HCT116 (cell line): ENCODE data around the gene GOLIM4. TPM values are rescaled to one million over a fixed set of nuclear protein-coding genes. Genes with fewer than 3 reads are reported as not detected.

Experiments used
- ATAC-seq: fragments of 200-7000 bp; cut with Tn5 transposase; 2 replicates; pipeline ENCODE4 v1.9.1; 2020; ENCODE audit warnings: mild to moderate bottlenecking, moderate library complexity
- BruUV-seq: library from RNA; stranded (reverse); fragments of 400-500 nt; replicated peaks from 2 replicates; lab custom pipeline; 2021; lab: Mats Ljungman, UMichigan
- CTCF ChIA-PET: fragments of 300-600 bp; sonication (Branson Sonifier 250); formaldehyde crosslinking; loops from one replicate; lab custom pipeline; 2021; ENCODE audit warnings: antibody characterized with exemption; lab: Charles Lee
- POLR2A ChIA-PET: fragments of 300-600, 350-600 bp; sonication (Branson Sonifier 250); formaldehyde crosslinking; loops from one replicate; lab custom pipeline; 2021; ENCODE audit warnings: antibody characterized with exemption; lab: Charles Lee
- RAD21 ChIA-PET, 2 experiments: fragments of 300-600 bp; sonication (Branson Sonifier 250); formaldehyde crosslinking; loops; one replicate each; lab custom pipeline; 2023; ENCODE audit warnings: low total read pairs in 2 of 2; ENCODE audit not compliant: uncharacterized antibody in 2 of 2, unreplicated experiment in 2 of 2, low non-redundant PET in 1 of 2; lab: Charles Lee
- DNase-seq: peaks from one replicate; pipeline ENCODE4 v3.0.0-alpha.2; 2010; ENCODE audit warnings: low read depth, low spot score
- H2AFZ ChIP-seq: fragments of 200-600 bp; shearing (Covaris generic), sonication (generic); 2 replicates; pipeline ENCODE4 v1.6.1; 2017; ENCODE audit warnings: low read depth, mixed run types, mixed read lengths, antibody characterized with exemption, low read length; ENCODE audit not compliant: poor library complexity, severe bottlenecking
- H3K27ac ChIP-seq: 2 replicates; pipeline ENCODE4 v1.5.1; 2012; ENCODE audit warnings: low read depth, low read length
- H3K27me3 ChIP-seq: fragments of 200-600 bp; sonication (generic); 2 replicates; pipeline ENCODE4 v1.6.1; 2016; ENCODE audit warnings: mixed run types, low read length, mixed read lengths; ENCODE audit not compliant: insufficient read depth
- H3K36me3 ChIP-seq, 2 experiments: fragments of 200-500 bp in 1 of 2; fragments of 200-600 bp in 1 of 2; sonication (Bioruptor generic) in 1 of 2; sonication (generic) in 1 of 2; 2 replicates each; pipeline versions ENCODE4 v1.5.1 to v1.6.1; 2014 to 2016; ENCODE audit warnings: low read length in 2 of 2, inconsistent platforms in 1 of 2, mixed read lengths in 1 of 2, mixed run types in 1 of 2; ENCODE audit not compliant: insufficient read depth in 2 of 2, control insufficient read depth in 1 of 2
- H3K4me1 ChIP-seq, 2 experiments: fragments of 200-600 bp in 1 of 2; sonication (generic) in 1 of 2; 2 replicates each; pipeline versions ENCODE4 v1.5.1 to v1.6.1; 2012 to 2017; ENCODE audit warnings: low read length in 2 of 2, inconsistent platforms in 1 of 2, mild to moderate bottlenecking in 1 of 2, mixed read lengths in 1 of 2, mixed run types in 1 of 2, moderate library complexity in 1 of 2; ENCODE audit not compliant: insufficient read depth in 2 of 2, control insufficient read depth in 1 of 2
- H3K4me2 ChIP-seq: fragments of 200-600 bp; sonication (generic); 2 replicates; pipeline ENCODE4 v1.6.1; 2017; ENCODE audit warnings: mixed run types, low read length, mixed read lengths
- H3K4me3 ChIP-seq, 2 experiments: fragments of 200-600 bp in 1 of 2; sonication (generic) in 1 of 2; replicated peaks in 1 of 2; 2 replicates each; pipeline ENCODE4 v1.5.1; 2011 to 2016; ENCODE audit warnings: low read length in 2 of 2, control low read depth in 1 of 2, low read depth in 1 of 2, mild to moderate bottlenecking in 1 of 2, mixed read lengths in 1 of 2, mixed run types in 1 of 2
- H3K79me2 ChIP-seq: fragments of 200-600 bp; sonication (generic); 2 replicates; pipeline ENCODE4 v1.6.1; 2017; ENCODE audit warnings: mild to moderate bottlenecking, mixed run types, low read length, moderate library complexity, mixed read lengths; ENCODE audit not compliant: insufficient read depth
- H3K9ac ChIP-seq: fragments of 200-600 bp; sonication (generic); 2 replicates; pipeline ENCODE4 v1.6.1; 2016; ENCODE audit warnings: low read length, mixed read lengths
- H3K9me2 ChIP-seq: fragments of 200-600 bp; sonication (generic), shearing (Covaris generic); 2 replicates; pipeline ENCODE4 v1.6.1; 2017; ENCODE audit warnings: mixed run types, mild to moderate bottlenecking, moderate library complexity; ENCODE audit not compliant: insufficient read depth
- H3K9me3 ChIP-seq, 2 experiments: fragments of 200-500 bp in 1 of 2; fragments of 200-600 bp in 1 of 2; sonication (Bioruptor generic) in 1 of 2; sonication (generic) in 1 of 2; 2 replicates each; pipeline ENCODE4 v1.6.1; 2014 to 2017; ENCODE audit warnings: low read length in 2 of 2, mixed read lengths in 2 of 2, inconsistent platforms in 1 of 2, low read depth in 1 of 2, mild to moderate bottlenecking in 1 of 2, mixed run types in 1 of 2, moderate library complexity in 1 of 2; ENCODE audit not compliant: control insufficient read depth in 1 of 2, insufficient read depth in 1 of 2
- H4K20me1 ChIP-seq: fragments of 200-600 bp; sonication (generic), shearing (Covaris generic); 2 replicates; pipeline ENCODE4 v1.6.1; 2017; ENCODE audit warnings: mixed run types, mild to moderate bottlenecking, moderate library complexity; ENCODE audit not compliant: insufficient read depth
- CBX3 ChIP-seq: IDR thresholded peaks from 2 replicates; pipeline ENCODE4 v1.6.1; 2012; ENCODE audit warnings: low read depth
- CTCF ChIP-seq, 3 experiments: fragments of 200-600 bp in 1 of 3; sonication (generic) in 1 of 3; IDR thresholded peaks in 2 of 3; conservative IDR thresholded peaks in 1 of 3; 2 replicates each; pipeline ENCODE4 v1.5.1; 2012 to 2017; ENCODE audit warnings: low read depth in 2 of 3, low read length in 2 of 3, antibody characterized with exemption in 1 of 3, borderline replicate concordance in 1 of 3, control low read depth in 1 of 3, mild to moderate bottlenecking in 1 of 3, mixed read lengths in 1 of 3, mixed run types in 1 of 3, moderate library complexity in 1 of 3; ENCODE audit not compliant: insufficient read depth in 1 of 3
- EGR1 ChIP-seq: IDR thresholded peaks from 2 replicates; pipeline ENCODE4 v1.6.1; 2012; ENCODE audit warnings: low read depth
- ELF1 ChIP-seq: IDR thresholded peaks from 2 replicates; pipeline ENCODE4 v1.6.1; 2012; ENCODE audit warnings: low read depth, borderline replicate concordance
- EZH2 ChIP-seq: fragments of 200-600 bp; sonication (generic); IDR thresholded peaks from 2 replicates; pipeline ENCODE4 v1.6.1; 2017; ENCODE audit warnings: antibody characterized with exemption, mixed run types
- FOSL1 ChIP-seq: IDR thresholded peaks from 2 replicates; pipeline ENCODE4 v1.6.1; 2012; ENCODE audit warnings: low read depth
- JUND ChIP-seq: IDR thresholded peaks from 2 replicates; pipeline ENCODE4 v1.6.1; 2012
- MAX ChIP-seq: IDR thresholded peaks from 2 replicates; pipeline ENCODE4 v1.6.1; 2012
- POLR2A ChIP-seq: IDR thresholded peaks from 2 replicates; pipeline ENCODE4 v1.7.0; 2011; ENCODE audit warnings: borderline replicate concordance; ENCODE audit not compliant: insufficient read depth, insufficient read length; ENCODE audit errors: extremely low read depth
- POLR2AphosphoS5 ChIP-seq: IDR thresholded peaks from 2 replicates; pipeline ENCODE4 v1.6.1; 2011; ENCODE audit warnings: mild to moderate bottlenecking, low read depth, low read length, moderate library complexity
- RAD21 ChIP-seq: IDR thresholded peaks from 2 replicates; pipeline ENCODE4 v1.6.1; 2012; ENCODE audit warnings: low read depth, mild to moderate bottlenecking
- REST ChIP-seq: IDR thresholded peaks from 2 replicates; pipeline ENCODE4 v1.6.1; 2012; ENCODE audit warnings: low read depth
- SIN3A ChIP-seq: IDR thresholded peaks from 2 replicates; pipeline ENCODE4 v1.6.1; 2012; ENCODE audit warnings: low read depth
- SP1 ChIP-seq: IDR thresholded peaks from 2 replicates; pipeline ENCODE4 v1.6.1; 2012; ENCODE audit warnings: low read depth
- SRF ChIP-seq: IDR thresholded peaks from 2 replicates; pipeline ENCODE4 v1.6.1; 2012; ENCODE audit warnings: low read depth
- TCF7L2 ChIP-seq: IDR thresholded peaks from 2 replicates; pipeline ENCODE4 v1.7.0; 2011; ENCODE audit warnings: borderline replicate concordance, inconsistent platforms; ENCODE audit not compliant: insufficient read depth, insufficient read length; ENCODE audit errors: extremely low read depth
- YY1 ChIP-seq: IDR thresholded peaks from 2 replicates; pipeline ENCODE4 v1.6.1; 2011; ENCODE audit warnings: low read length, low read depth, moderate library complexity, mild to moderate bottlenecking; ENCODE audit not compliant: insufficient replicate concordance; ENCODE audit errors: extremely low read depth
- ZBTB33 ChIP-seq: IDR thresholded peaks from 2 replicates; pipeline ENCODE4 v1.6.1; 2011; ENCODE audit warnings: mild to moderate bottlenecking, low read length, moderate library complexity; ENCODE audit not compliant: insufficient replicate concordance; ENCODE audit errors: extremely low read depth
- ZFX ChIP-seq: fragments of 450-650 bp; IDR thresholded peaks from 2 replicates; pipeline ENCODE4 v1.6.1; 2017
- ZNF274 ChIP-seq: fragments of 200-500 bp; sonication (Bioruptor generic); IDR thresholded peaks from 2 replicates; pipeline ENCODE4 v1.6.1; 2014; ENCODE audit warnings: mild to moderate bottlenecking, low read depth, low read length, inconsistent platforms
- intact Hi-C: fragments of 100-400 bp; cut with micrococcal nuclease; formaldehyde crosslinking; loops from 2 replicates; pipeline ENCODE4 v1.10.0; 2022
- total RNA-seq: library from RNA; stranded (reverse); gene quantifications from one replicate; pipeline ENCODE4 v1.2.1, GENCODE V29; 2021; ENCODE audit not compliant: unreplicated experiment

GOLIM4 gene
- total RNA-seq, 1 experiment from 2014 or later, result 10.6 TPM

GRCh38 chr3:168117853-168118313, 22.2 kb upstream of the GOLIM4 start:
- H3K4me3 ChIP-seq, result no peak overlapping the region
- H4K20me1 ChIP-seq, result no peaks in the 10 kb centered on the region
- ATAC-seq, result no peak
- TF ChIP-seq MAX (no peak), ZFX (no peak), TCF7L2 (no peak), JUND (no peak), EZH2 (no peak), SIN3A (no peak), CTCF (IDR thresholded peaks at IDR 0.05 in 2 of 3, conservative IDR thresholded peaks at IDR 0.05 in 1 of 3; ENCODE audit: borderline replicate concordance in 1 of 3, insufficient read depth in 1 of 3, low read depth in 2 of 3, low read length in 2 of 3) (no peak), REST (no peak), SRF (no peak), ZNF274 (no peak), SP1 (no peak), POLR2A (no peak), FOSL1 (no peak), ZBTB33 (no peak), RAD21 (no peak), YY1 (no peak), POLR2AphosphoS5 (no peak), ELF1 (no peak), EGR1 (no peak), CBX3 (no peak)
- POLR2A ChIA-PET, result no interaction called here
- no peaks in the 10 kb centered on the region for H3K36me3 ChIP-seq
- no peaks in the 10 kb centered on the region for H3K79me2 ChIP-seq
- CTCF ChIA-PET, result no interaction called here
- no peak for DNase-seq
- no peaks in the 10 kb centered on the region for H3K9me3 ChIP-seq
- H2AFZ ChIP-seq, result no peak overlapping the region
- no peak overlapping the region for H3K4me2 ChIP-seq
- H3K27ac ChIP-seq, result no peak overlapping the region
- H3K9me2 ChIP-seq, result no peaks in the 10 kb centered on the region
- RAD21 ChIA-PET, result no interaction called here
- no TSS peak for BruUV-seq
- no peaks in the 10 kb centered on the region for H3K4me1 ChIP-seq
- H3K9ac ChIP-seq, result no peak overlapping the region
- intact Hi-C loops, result no loop called here
- no peaks in the 10 kb centered on the region for H3K27me3 ChIP-seq
